Sigmoid colon (tissue), 7 donors: ENCODE measurements around the gene UNC5C. TPM values are rescaled to one million over a fixed set of nuclear protein-coding genes. Genes with fewer than 3 reads are reported as not detected.

ENCODE experiments used
- DNase-seq: peaks from one replicate; pipeline ENCODE4 v3.0.0-alpha.2; 2019
- H3K27ac ChIP-seq, 4 donors: fragments of 200-600 bp; sonication (generic); one replicate each; pipeline ENCODE4 v1.5.1; 2016 to 2019; ENCODE audit warnings: mild to moderate bottlenecking in 1 of 4
- H3K27me3 ChIP-seq, 3 donors: fragments of 200-600 bp; sonication (generic); one replicate each; pipeline ENCODE4 v1.5.1; 2019; ENCODE audit warnings: mild to moderate bottlenecking in 1 of 3
- H3K36me3 ChIP-seq, 4 donors: fragments of 200-600 bp; sonication (generic); one replicate each; pipeline ENCODE4 v1.5.1; 2016 to 2019
- H3K4me1 ChIP-seq, 4 donors: fragments of 200-600 bp; sonication (generic); one replicate each; pipeline ENCODE4 v1.5.1; 2017 to 2019
- H3K4me3 ChIP-seq, 4 donors: fragments of 200-600 bp; sonication (generic); one replicate each; pipeline ENCODE4 v1.5.1; 2017 to 2019; ENCODE audit warnings: mild to moderate bottlenecking in 2 of 4, moderate library complexity in 1 of 4
- H3K9me3 ChIP-seq, 4 donors: fragments of 200-600 bp in 3 of 4; sonication (generic) in 3 of 4; one replicate each; pipeline versions ENCODE4 v1.5.1 to v1.6.1; 2013 to 2019
- CTCF ChIP-seq, 4 experiments: fragments of 450-650 bp in 3 of 4; fragments of 200-600 bp in 1 of 4; IDR thresholded peaks; one replicate each; pipeline ENCODE4 v1.5.1; 2016 to 2019; ENCODE audit warnings: antibody characterized with exemption in 4 of 4, mild to moderate bottlenecking in 3 of 4, moderate library complexity in 2 of 4
- EP300 ChIP-seq, 4 donors: sonication (generic); formaldehyde crosslinking; IDR thresholded peaks; one replicate each; pipeline ENCODE4 v1.6.1; 2017; ENCODE audit warnings: antibody characterized with exemption in 4 of 4
- POLR2A ChIP-seq, 2 donors: fragments of 450-650 bp; IDR thresholded peaks; one replicate each; pipeline ENCODE4 v1.6.1; 2016; ENCODE audit warnings: antibody characterized with exemption in 2 of 2, mild to moderate bottlenecking in 2 of 2, moderate library complexity in 2 of 2
- POLR2AphosphoS5 ChIP-seq, 4 donors: sonication (generic); formaldehyde crosslinking; IDR thresholded peaks; one replicate each; pipeline ENCODE4 v1.6.1; 2017; ENCODE audit warnings: antibody characterized with exemption in 4 of 4
- WGBS, 2 donors: extraction: QIAGEN DNeasy Blood & Tissue Kit; methylation state at CpG; one replicate each; pipeline ENCODE4 v1.1.7; 2013; 5-methylcytosine and 5-hydroxymethylcytosine counted together
- intact Hi-C: fragments of 100-400 bp; cut with DNase I; formaldehyde crosslinking; loops from one replicate; pipeline ENCODE4 v1.15.1; 2023
- polyA plus RNA-seq, 3 donors: library from polyadenylated mRNA; stranded (reverse); fragments of 200-250 nt; gene quantifications; one replicate each; pipeline ENCODE4 v1.2.3, GENCODE V29; 2013
- total RNA-seq, 4 donors: library from RNA; depleted of rRNA; stranded (reverse); fragments of >200 nt; gene quantifications; one replicate each; pipeline ENCODE4 v1.1.0, GENCODE V29; 2016
- donor health status: healthy with polysubstance abuse.
- donor health status: Bipolar disorder and iron deficiency.
- donor health status: healthy.

UNC5C gene
- total and polyA plus RNA-seq, 7 donors, result 0.60 to 3.1 (median 1.4) TPM

GRCh38 chr4:95539106-95539505 lies 9.7 kb downstream of the UNC5C start:
- no peak overlapping the region for H3K27ac ChIP-seq
- TF ChIP-seq CTCF (IDR thresholded peaks at IDR 0.05) (no peak), POLR2A (IDR thresholded peaks at IDR 0.05) (no peak), EP300 (IDR thresholded peaks at IDR 0.05) (no peak), POLR2AphosphoS5 (IDR thresholded peaks at IDR 0.05) (no peak)

GRCh38 chr4:95537863-95538488 lies 10.8 kb downstream of the UNC5C start:
- H3K4me3 ChIP-seq, result no peak overlapping the region
- no peak for TF ChIP-seq EP300 (IDR thresholded peaks at IDR 0.05)
- TF ChIP-seq CTCF (IDR thresholded peaks at IDR 0.05), result no peak
- H3K27ac ChIP-seq, result no peak overlapping the region
- intact Hi-C loops, result no loop called here
- H3K9me3 ChIP-seq, result no peaks in the 10 kb centered on the region
- 59 to 73% methylated on average over 3 of the region's 3 CpGs for WGBS, 2 donors
- no peaks in the 10 kb centered on the region for H3K4me1 ChIP-seq
- no peaks in the 10 kb centered on the region for H3K36me3 ChIP-seq
- DNase-seq, result no peak
- no peaks in the 10 kb centered on the region for H3K27me3 ChIP-seq

More at GRCh38 chr4:95539106-95539505, 9.7 kb downstream of the UNC5C start:
- intact Hi-C loops, result no loop called here
- no peak overlapping the region for H3K4me3 ChIP-seq
- no peaks in the 10 kb centered on the region for H3K36me3 ChIP-seq
- WGBS, 2 donors, result 57 to 58% methylated on average over 5 of the region's 5 CpGs
- H3K9me3 ChIP-seq, result no peaks in the 10 kb centered on the region
- H3K4me1 ChIP-seq, result no peaks in the 10 kb centered on the region
- no peak for DNase-seq
- no peaks in the 10 kb centered on the region for H3K27me3 ChIP-seq

DNA sequence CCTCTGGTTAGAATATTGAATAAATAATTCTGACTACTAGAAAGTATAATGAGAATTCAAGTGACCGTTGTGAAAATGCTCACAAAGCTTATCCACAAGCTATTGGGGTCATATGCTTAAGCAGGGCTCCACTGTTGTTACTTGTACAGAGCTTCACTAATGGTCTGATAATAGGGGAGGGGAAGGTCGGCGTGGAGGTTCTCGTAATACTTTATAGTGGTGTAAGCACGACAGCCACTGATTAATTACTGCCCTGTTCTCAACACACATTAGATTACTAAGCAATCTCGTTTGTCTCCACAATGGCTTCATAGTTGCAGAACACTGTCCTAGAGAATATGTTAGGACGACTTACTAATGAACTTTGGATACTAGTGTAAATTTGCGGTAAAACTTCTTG lies 11.6 kb downstream of the UNC5C start:
- intact Hi-C loops, result no loop called here
- TF ChIP-seq POLR2A (IDR thresholded peaks at IDR 0.05), result no peak
- no peak for TF ChIP-seq POLR2AphosphoS5 (IDR thresholded peaks at IDR 0.05)
- TF ChIP-seq CTCF (IDR thresholded peaks at IDR 0.05), result no peak
- TF ChIP-seq EP300 (IDR thresholded peaks at IDR 0.05), result no peak
- H3K27ac ChIP-seq, result no peak overlapping the region
- no peak for DNase-seq
- H3K4me3 ChIP-seq, result no peak overlapping the region
- WGBS, 2 donors, result 53 to 63% methylated on average over 8 of the region's 8 CpGs
- H3K36me3 ChIP-seq, result no peaks in the 10 kb centered on the region
- H3K27me3 ChIP-seq, result no peaks in the 10 kb centered on the region
- H3K9me3 ChIP-seq, result no peaks in the 10 kb centered on the region
- no peaks in the 10 kb centered on the region for H3K4me1 ChIP-seq

DNA sequence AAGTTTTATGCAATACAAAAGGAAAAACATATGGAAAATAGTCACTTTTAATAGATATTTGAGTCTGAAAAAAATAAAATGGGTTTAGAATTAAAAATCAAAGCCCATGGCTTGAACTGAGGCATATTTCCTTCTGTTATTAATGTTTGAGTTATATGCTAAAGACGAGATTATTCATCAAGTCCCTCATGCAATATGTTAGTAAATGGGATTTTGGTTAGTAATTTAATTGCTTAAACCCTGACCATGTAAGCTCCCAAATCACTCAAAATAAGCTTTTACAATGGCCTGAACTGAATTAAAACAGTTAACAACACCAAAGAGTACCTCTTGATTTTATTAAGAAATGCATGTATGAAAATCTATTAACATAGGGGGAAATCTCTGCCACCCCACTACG lies 12.1 kb downstream of the UNC5C start:
- H3K27ac ChIP-seq, result no peak overlapping the region
- TF ChIP-seq POLR2A (IDR thresholded peaks at IDR 0.05) (no peak), CTCF (IDR thresholded peaks at IDR 0.05) (no peak), EP300 (IDR thresholded peaks at IDR 0.05) (no peak), POLR2AphosphoS5 (IDR thresholded peaks at IDR 0.05) (no peak)
- H3K36me3 ChIP-seq, result no peaks in the 10 kb centered on the region
- intact Hi-C loops, result no loop called here
- 76 to 81% methylated on average over 2 of the region's 2 CpGs for WGBS, 2 donors
- H3K27me3 ChIP-seq, result no peaks in the 10 kb centered on the region
- DNase-seq, result no peak
- no peak overlapping the region for H3K4me3 ChIP-seq
- no peaks in the 10 kb centered on the region for H3K4me1 ChIP-seq
- no peaks in the 10 kb centered on the region for H3K9me3 ChIP-seq

- DNase-seq, result no peak
- H3K27ac ChIP-seq, result no peak overlapping the region
- no peaks in the 10 kb centered on the region for H3K9me3 ChIP-seq
- no peaks in the 10 kb centered on the region for H3K27me3 ChIP-seq
- no peak for TF ChIP-seq EP300 (IDR thresholded peaks at IDR 0.05)
- no peak for TF ChIP-seq POLR2AphosphoS5 (IDR thresholded peaks at IDR 0.05)
- TF ChIP-seq CTCF (IDR thresholded peaks at IDR 0.05), result no peak
- TF ChIP-seq POLR2A (IDR thresholded peaks at IDR 0.05), result no peak
- WGBS, 2 donors, result 46 to 79% methylated on average over 4 of the region's 4 CpGs
- no peak overlapping the region for H3K4me3 ChIP-seq
- intact Hi-C loops, result no loop called here
- no peaks in the 10 kb centered on the region for H3K36me3 ChIP-seq
- no peaks in the 10 kb centered on the region for H3K4me1 ChIP-seq
These were observed 13.6 kb downstream of the UNC5C start for GRCh38 chr4:95535180-95535579.
